Fibroblast of pulmonary artery (primary cell): ENCODE data around the gene SENP3.
A peak's percentile ranks its signal among the peaks of the same experiment; 100 is the strongest.

ENCODE experiments used
- DNase-seq: peaks from one replicate; pipeline ENCODE4 v3.0.0-alpha.2; 2010; ENCODE audit warnings: low read depth
- H3K4me3 ChIP-seq: replicated peaks from 2 replicates; pipeline ENCODE4 v1.5.1; 2011; ENCODE audit warnings: low read depth, mild to moderate bottlenecking, control low read depth, low read length, moderate library complexity
- CTCF ChIP-seq: IDR thresholded peaks from 2 replicates; pipeline ENCODE4 v1.5.1; 2011; ENCODE audit warnings: mild to moderate bottlenecking, control low read depth, low read length, inconsistent platforms; ENCODE audit errors: missing control alignments

SENP3 gene

DNA sequence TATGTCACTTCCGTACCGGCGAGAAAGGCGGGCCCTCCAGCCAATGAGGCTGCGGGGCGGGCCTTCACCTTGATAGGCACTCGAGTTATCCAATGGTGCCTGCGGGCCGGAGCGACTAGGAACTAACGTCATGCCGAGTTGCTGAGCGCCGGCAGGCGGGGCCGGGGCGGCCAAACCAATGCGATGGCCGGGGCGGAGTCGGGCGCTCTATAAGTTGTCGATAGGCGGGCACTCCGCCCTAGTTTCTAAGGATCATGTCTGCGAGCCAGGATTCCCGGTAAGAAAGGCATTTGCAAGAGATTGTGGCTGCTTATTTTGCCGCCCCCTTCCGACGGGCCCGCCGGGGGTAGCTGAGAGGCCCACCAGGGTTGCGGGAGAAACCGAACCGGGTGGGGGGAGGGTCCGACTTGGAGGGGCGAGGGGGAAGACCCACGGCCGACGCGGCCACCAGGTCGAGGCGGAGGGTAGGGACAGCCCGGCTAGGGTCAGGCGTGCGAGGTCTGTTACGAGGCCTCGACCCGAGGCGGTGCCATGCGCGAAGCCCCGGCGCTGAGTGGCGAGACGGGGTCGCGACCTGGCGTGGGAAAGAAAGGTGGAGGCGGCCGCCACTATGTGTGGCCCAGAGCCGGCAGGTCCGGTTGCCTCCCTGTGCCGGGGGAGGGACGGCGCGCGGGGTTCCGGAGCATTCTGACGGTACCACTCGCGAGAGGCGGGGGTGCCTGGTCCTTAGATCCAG lies 11.0 kb downstream of the SENP3 start:
- no peak for TF ChIP-seq CTCF
- peak; percentile 99 for DNase-seq

DNA sequence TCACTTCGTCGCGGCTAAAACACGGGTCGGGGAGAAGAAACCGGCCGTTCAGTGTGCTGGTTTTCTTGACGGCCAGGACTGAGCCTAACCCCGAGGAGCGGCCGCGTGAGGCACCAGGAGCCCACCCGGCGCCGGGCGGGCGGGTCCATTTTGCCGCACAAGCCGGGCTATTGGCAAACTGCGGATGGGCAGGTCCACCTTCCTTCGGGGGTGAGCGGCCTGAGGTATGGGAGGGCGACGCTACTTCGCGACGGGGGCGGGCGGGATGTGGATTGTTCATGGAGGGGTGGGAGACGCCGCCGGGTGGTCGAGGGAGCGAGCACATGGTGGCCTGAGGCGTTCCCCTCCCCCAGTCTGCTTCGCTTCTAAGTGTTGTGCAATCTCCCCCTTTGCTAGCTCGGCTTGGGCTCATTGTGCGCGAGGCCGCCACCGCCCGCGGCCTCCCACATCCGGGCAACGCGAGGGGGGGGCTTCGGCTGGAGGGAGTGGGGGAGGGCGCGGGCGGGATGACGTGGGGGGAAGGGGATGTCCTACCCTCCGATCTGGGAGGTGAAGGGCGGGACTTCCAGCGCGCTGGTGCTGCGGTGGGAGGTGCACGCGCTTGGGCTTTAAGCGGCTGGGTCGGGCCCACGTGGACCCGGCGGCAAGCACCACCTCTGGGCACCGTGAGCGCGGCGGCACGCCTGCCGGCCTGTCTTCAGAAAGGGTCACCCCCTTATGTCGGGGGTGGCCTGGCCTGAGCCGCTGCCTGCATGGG lies 11.8 kb downstream of the SENP3 start:
- peak overlapping the region; percentile 96 for H3K4me3 ChIP-seq
- DNase-seq: peak; percentile 97
- TF ChIP-seq CTCF: no peak

More for the DNA sequence above, 11.0 kb downstream of the SENP3 start:
- H3K4me3 ChIP-seq: peak overlapping the region; percentile 96

GRCh38 chr17:7574176-7574953 lies 12.6 kb downstream of the SENP3 start:
- peak overlapping the region; percentile 96 for H3K4me3 ChIP-seq
- TF ChIP-seq CTCF: no peak
- no peak for DNase-seq

DNA sequence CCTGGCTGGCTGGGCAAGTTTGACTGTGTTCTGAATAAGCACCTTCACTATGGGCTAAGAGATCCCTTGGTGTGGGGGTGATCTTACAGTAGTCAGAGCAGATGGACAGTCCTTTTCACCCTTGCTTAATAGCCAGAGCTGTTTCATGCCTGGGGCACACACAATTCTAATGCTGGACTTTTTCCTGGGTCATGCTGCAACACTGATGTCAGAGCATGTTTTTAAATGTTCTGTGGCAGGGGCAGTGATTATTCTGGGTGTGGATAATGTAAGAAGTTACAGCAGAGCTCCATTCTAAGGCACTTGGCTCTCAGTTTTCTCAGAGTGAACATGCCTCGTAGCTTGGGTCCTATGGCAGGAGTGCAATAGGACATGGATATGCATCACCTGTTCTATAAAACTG lies 13.8 kb downstream of the SENP3 start:
- H3K4me3 ChIP-seq: peak overlapping the region; percentile 96
- DNase-seq: no peak
- TF ChIP-seq CTCF: no peak

DNA sequence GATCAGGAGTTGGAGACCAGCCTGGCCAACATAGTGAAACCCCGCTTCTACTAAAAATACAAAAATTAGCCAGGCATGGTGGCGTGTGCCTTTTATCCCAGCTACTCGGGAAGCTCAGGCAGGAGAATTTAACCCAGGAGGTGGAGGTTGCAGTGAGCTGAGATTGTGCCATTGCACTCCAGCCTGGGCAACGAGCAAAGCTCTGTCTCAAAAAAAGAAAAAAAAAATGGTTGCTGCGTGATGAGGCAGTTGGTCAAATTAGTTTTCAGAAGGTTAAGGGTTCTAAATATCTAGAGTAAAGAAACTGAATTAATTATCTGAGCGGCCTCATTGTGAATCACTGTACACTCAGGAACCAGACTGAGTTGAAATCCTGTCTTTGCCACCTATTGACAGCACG lies 14.2 kb downstream of the SENP3 start:
- DNase-seq: no peak
- H3K4me3 ChIP-seq: peak overlapping the region; percentile 96
- no peak for TF ChIP-seq CTCF

GRCh38 chr17:7576432-7576937 lies 14.8 kb downstream of the SENP3 start:
- no peak for DNase-seq
- TF ChIP-seq CTCF: no peak
- peak overlapping the region; percentile 96 for H3K4me3 ChIP-seq
